CD14-positive monocyte (primary cell): Measurements from ENCODE around the gene FAM20C. TPM values are rescaled to one million over a fixed set of nuclear protein-coding genes. Genes with fewer than 3 reads are reported as not detected.

Experiments used
- DNase-seq, 3 donors: peaks; one replicate each; pipeline ENCODE4 v3.0.0-alpha.2; 2011 to 2022
- H2AFZ ChIP-seq: 2 replicates; pipeline ENCODE4 v1.6.0; 2012; ENCODE audit warnings: mild to moderate bottlenecking, low read depth, low read length, inconsistent platforms; ENCODE audit not compliant: insufficient read depth, poor library complexity, severe bottlenecking
- H3K27ac ChIP-seq, 2 donors: 1 replicate in 1 of 2; 2 replicates in 1 of 2; pipeline ENCODE4 v1.5.1; 2012 to 2013; ENCODE audit warnings: low read length in 2 of 2, control low read depth in 1 of 2, inconsistent platforms in 1 of 2, low read depth in 1 of 2, mild to moderate bottlenecking in 1 of 2
- H3K27me3 ChIP-seq, 2 donors: one replicate each; pipeline versions ENCODE4 v1.6.0 to v1.6.1; 2011 to 2013; ENCODE audit warnings: low read length in 2 of 2; ENCODE audit not compliant: control insufficient read depth in 2 of 2, insufficient read depth in 2 of 2
- H3K36me3 ChIP-seq, 2 donors: replicated peaks in 1 of 2; 1 replicate in 1 of 2; 2 replicates in 1 of 2; pipeline versions ENCODE4 v1.5.1 to v1.6.1; 2012 to 2013; ENCODE audit warnings: low read length in 2 of 2, control low read depth in 1 of 2, inconsistent platforms in 1 of 2, mild to moderate bottlenecking in 1 of 2; ENCODE audit not compliant: insufficient read depth in 2 of 2, control insufficient read depth in 1 of 2
- H3K4me1 ChIP-seq, 2 donors: 1 replicate in 1 of 2; 2 replicates in 1 of 2; pipeline versions ENCODE4 v1.5.1 to v1.6.1; 2012 to 2013; ENCODE audit warnings: low read length in 2 of 2, control low read depth in 1 of 2, inconsistent platforms in 1 of 2, mild to moderate bottlenecking in 1 of 2, moderate library complexity in 1 of 2; ENCODE audit not compliant: insufficient read depth in 2 of 2, control insufficient read depth in 1 of 2
- H3K4me2 ChIP-seq: replicated peaks from 2 replicates; pipeline ENCODE3; 2012; ENCODE audit warnings: low read length, moderate library complexity, mild to moderate bottlenecking; ENCODE audit not compliant: poor library complexity, severe bottlenecking; ENCODE audit errors: extremely low read depth
- H3K4me3 ChIP-seq, 3 experiments: fragments of 200-600 bp in 1 of 3; sonication (generic) in 1 of 3; replicated peaks in 1 of 3; 1 replicate in 2 of 3; 2 replicates in 1 of 3; pipeline ENCODE4 v1.5.1; 2011 to 2013; ENCODE audit warnings: low read length in 3 of 3, mild to moderate bottlenecking in 3 of 3, control low read depth in 2 of 3, low read depth in 2 of 3, inconsistent platforms in 1 of 3, moderate library complexity in 1 of 3
- H3K79me2 ChIP-seq: 2 replicates; pipeline ENCODE4 v1.6.0; 2012; ENCODE audit warnings: mild to moderate bottlenecking, control low read depth, inconsistent platforms, low read length, moderate library complexity; ENCODE audit not compliant: insufficient read depth
- H3K9ac ChIP-seq: 2 replicates; pipeline ENCODE4 v1.6.0; 2017; ENCODE audit warnings: low read length, mild to moderate bottlenecking; ENCODE audit not compliant: insufficient read depth, poor library complexity, severe bottlenecking
- H3K9me3 ChIP-seq, 2 donors: replicated peaks in 1 of 2; 1 replicate in 1 of 2; 2 replicates in 1 of 2; pipeline versions ENCODE4 v1.5.1 to v1.6.1; 2012 to 2013; ENCODE audit warnings: low read length in 2 of 2, control low read depth in 1 of 2; ENCODE audit not compliant: control insufficient read depth in 1 of 2, insufficient read depth in 1 of 2
- H4K20me1 ChIP-seq: 2 replicates; pipeline ENCODE4 v1.6.0; 2012; ENCODE audit warnings: mild to moderate bottlenecking, low read length, control low read depth, moderate library complexity; ENCODE audit not compliant: insufficient read depth
- H3K27ac Mint-ChIP-seq, 7 donors: one replicate each; pipeline ENCODE4 v1.8.0; 2020; ENCODE audit warnings: mild to moderate bottlenecking in 7 of 7, mixed read lengths in 7 of 7, moderate library complexity in 6 of 7, inconsistent platforms in 2 of 7
- H3K27me3 Mint-ChIP-seq, 3 donors: one replicate each; pipeline ENCODE4 v1.8.0; 2021 to 2022; ENCODE audit warnings: low read depth in 3 of 3, mild to moderate bottlenecking in 3 of 3, mixed read lengths in 3 of 3, moderate library complexity in 3 of 3, inconsistent platforms in 1 of 3
- H3K36me3 Mint-ChIP-seq, 2 donors: one replicate each; pipeline ENCODE4 v1.8.0; 2020; ENCODE audit warnings: mixed read lengths in 2 of 2, inconsistent platforms in 1 of 2, mild to moderate bottlenecking in 1 of 2
- H3K4me1 Mint-ChIP-seq: one replicate; pipeline ENCODE4 v1.8.0; 2020; ENCODE audit warnings: mild to moderate bottlenecking, mixed read lengths
- H3K4me3 Mint-ChIP-seq, 2 donors: one replicate each; pipeline ENCODE4 v1.8.0; 2020; ENCODE audit warnings: mild to moderate bottlenecking in 2 of 2, mixed read lengths in 2 of 2, moderate library complexity in 1 of 2
- H3K9me3 Mint-ChIP-seq, 7 donors: one replicate each; pipeline ENCODE4 v1.8.0; 2020 to 2022; ENCODE audit warnings: mixed read lengths in 7 of 7, mild to moderate bottlenecking in 6 of 7, moderate library complexity in 6 of 7, inconsistent platforms in 2 of 7
- WGBS: methylation state at CpG from one replicate; pipeline ENCODE4 v1.1.5; 2013; ENCODE audit warnings: missing lambda C conversion rate; ENCODE audit not compliant: insufficient coverage; 5-methylcytosine and 5-hydroxymethylcytosine counted together
- intact Hi-C, 2 donors: fragments of 100-400 bp; cut with micrococcal nuclease; formaldehyde crosslinking; loops; one replicate each; pipeline versions ENCODE4 v1.15.0 to v1.15.1; 2023
- polyA plus RNA-seq, 3 donors: library from polyadenylated mRNA; depleted of rRNA in 1 of 3; unstranded in 2 of 3; stranded (reverse) in 1 of 3; fragments of 300-500 nt in 2 of 3; fragments of >200 nt in 1 of 3; fragmentation: Illumina TruSeq in 2 of 3; gene quantifications; 1 replicate in 2 of 3; 2 replicates in 1 of 3; pipeline ENCODE4 v1.2.3, GENCODE V29; 2012 to 2021
- TF ChIP-seq, protein P1 (sequence below): fragments of 200-600 bp; IDR thresholded peaks from one replicate; pipeline ENCODE4 v1.8.0; 2022; ENCODE audit warnings: antibody characterized with exemption, mild to moderate bottlenecking

FAM20C gene
- polyA plus RNA-seq, 3 donors = 1.2 to 32.2 (median 1.5) TPM

DNA sequence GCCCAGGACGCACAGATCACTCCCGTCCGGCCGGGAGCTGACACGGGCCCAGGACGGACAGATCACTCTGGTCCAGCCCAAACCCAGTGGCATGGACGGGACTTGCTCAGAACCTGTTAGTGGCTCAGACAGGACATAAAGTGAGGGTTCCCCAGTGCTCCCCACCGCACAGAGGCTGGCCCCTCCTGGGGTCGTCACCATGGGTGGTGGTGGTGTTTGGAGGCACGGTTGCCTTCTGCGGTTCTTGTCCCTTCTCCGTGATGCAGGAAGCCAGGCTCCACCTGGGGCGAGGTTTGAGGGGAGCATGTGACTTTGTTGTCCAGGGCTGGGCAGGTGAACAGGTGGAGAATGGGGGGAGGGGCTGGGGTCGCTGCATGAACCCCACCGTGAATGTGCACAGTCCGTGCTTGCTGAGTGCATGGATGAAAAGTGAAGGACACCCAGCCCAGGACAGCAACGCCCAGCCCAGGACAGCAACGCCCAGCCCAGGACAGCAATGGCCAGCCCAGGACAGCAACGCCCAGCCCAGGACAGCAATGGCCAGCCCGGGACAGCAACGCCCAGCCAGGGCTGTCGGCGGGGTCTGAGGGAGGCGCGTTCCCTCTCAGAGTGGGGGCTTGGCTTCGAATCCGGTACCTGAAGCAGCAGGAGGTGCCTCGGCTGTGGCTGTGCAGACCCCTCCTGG, 26.7 kb downstream of the FAM20C start:
- Histone ChIP-seq H3K27me3 (no peaks in the 10 kb centered on the region), H3K9me3 (no peaks in the 10 kb centered on the region), H3K4me1 (no peaks in the 10 kb centered on the region), H2AFZ (no peak overlapping the region), H3K27ac (no peak overlapping the region), H4K20me1 (peaks cover 73% of the 10 kb centered on the region), H3K36me3 (peaks cover 26 to 57% of the 10 kb centered on the region in 2 donors), H3K9ac (no peak overlapping the region), H3K79me2 (peaks cover 10% of the 10 kb centered on the region), H3K4me2 (no peak overlapping the region), H3K4me3 (no peak overlapping the region)
- Mint-ChIP-seq H3K9me3 (peaks cover 0 to 4% (median 0%) of the 10 kb centered on the region in 7 donors), H3K27ac (no peak overlapping the region), H3K36me3 (peaks cover 40 to 43% of the 10 kb centered on the region in 2 donors), H3K4me3 (no peak overlapping the region), H3K27me3 (peaks cover 0 to 2% (median 2%) of the 10 kb centered on the region in 3 donors), H3K4me1 (no peaks in the 10 kb centered on the region)
- DNase-seq = no peak
- TF ChIP-seq, protein P1, sequence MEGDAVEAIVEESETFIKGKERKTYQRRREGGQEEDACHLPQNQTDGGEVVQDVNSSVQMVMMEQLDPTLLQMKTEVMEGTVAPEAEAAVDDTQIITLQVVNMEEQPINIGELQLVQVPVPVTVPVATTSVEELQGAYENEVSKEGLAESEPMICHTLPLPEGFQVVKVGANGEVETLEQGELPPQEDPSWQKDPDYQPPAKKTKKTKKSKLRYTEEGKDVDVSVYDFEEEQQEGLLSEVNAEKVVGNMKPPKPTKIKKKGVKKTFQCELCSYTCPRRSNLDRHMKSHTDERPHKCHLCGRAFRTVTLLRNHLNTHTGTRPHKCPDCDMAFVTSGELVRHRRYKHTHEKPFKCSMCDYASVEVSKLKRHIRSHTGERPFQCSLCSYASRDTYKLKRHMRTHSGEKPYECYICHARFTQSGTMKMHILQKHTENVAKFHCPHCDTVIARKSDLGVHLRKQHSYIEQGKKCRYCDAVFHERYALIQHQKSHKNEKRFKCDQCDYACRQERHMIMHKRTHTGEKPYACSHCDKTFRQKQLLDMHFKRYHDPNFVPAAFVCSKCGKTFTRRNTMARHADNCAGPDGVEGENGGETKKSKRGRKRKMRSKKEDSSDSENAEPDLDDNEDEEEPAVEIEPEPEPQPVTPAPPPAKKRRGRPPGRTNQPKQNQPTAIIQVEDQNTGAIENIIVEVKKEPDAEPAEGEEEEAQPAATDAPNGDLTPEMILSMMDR = no peak
- over 99% methylated on average over 25 of the region's 28 CpGs for WGBS
- intact Hi-C loops = no loop called here

DNA sequence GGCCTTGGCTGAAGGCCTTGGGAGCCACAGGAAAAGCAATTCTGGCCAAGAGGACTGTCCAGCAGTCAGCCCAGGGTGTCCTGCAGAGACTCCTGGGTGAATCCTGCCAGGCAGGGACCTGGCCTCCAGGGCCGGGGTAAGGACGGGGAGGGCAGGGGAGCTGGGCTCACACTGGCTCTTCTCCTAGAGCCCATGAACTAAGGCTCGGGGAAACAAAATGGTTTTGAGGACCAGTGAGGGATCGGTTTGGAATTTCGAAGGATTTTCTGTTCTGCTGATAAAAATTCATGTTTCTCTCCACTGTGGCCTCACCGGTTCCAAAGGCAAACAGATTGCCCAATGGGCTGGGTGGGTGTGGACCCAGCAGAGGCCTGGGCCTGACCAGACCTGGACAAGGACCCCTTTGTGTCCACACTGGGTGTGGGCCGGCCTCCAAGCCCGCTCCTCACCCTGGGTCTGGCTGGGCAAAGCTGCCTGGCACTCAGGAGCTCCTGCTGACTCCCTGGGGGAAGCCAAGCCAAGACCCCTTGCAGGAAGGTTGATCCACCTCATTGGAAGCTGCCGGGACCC, 27.3 kb downstream of the FAM20C start:
- Histone ChIP-seq H3K27ac (no peak overlapping the region), H3K36me3 (peaks cover 23 to 52% of the 10 kb centered on the region in 2 donors), H3K9ac (no peak overlapping the region), H3K4me3 (no peak overlapping the region), H3K79me2 (peaks cover 3% of the 10 kb centered on the region), H2AFZ (no peak overlapping the region), H3K9me3 (no peaks in the 10 kb centered on the region), H3K4me2 (no peak overlapping the region), H4K20me1 (peaks cover 67% of the 10 kb centered on the region), H3K4me1 (no peaks in the 10 kb centered on the region), H3K27me3 (no peaks in the 10 kb centered on the region)
- H3K4me1 Mint-ChIP-seq = no peaks in the 10 kb centered on the region
- intact Hi-C loops = no loop called here
- TF ChIP-seq, protein P1 = no peak
- DNase-seq = no peak
- H3K36me3 Mint-ChIP-seq = peaks cover 34 to 37% of the 10 kb centered on the region in 2 donors
- H3K27me3 Mint-ChIP-seq = peaks cover 0 to 2% (median 2%) of the 10 kb centered on the region in 3 donors
- no peak overlapping the region for H3K4me3 Mint-ChIP-seq
- WGBS = 96% methylated on average over 8 of the region's 9 CpGs
- H3K9me3 Mint-ChIP-seq = peaks cover 0 to 4% (median 0%) of the 10 kb centered on the region in 7 donors
- H3K27ac Mint-ChIP-seq = no peak overlapping the region
